ENCODE data around the gene TAF1A. TPM values are rescaled to one million over a fixed set of nuclear protein-coding genes. Genes with fewer than 3 reads are reported as not detected.

Gene TAF1A
- total and polyA plus RNA-seq, 5 donors, result 1.0 to 5.2 (median 3.3) TPM

GRCh38 chr1:222529916-222530315, 59.8 kb downstream of the TAF1A start:
- DNase-seq (no peak), ATAC-seq (no peak)
- intact Hi-C loops (cut with DNase I), result no loop called here
- Histone ChIP-seq H3K4me1 (ENCODE audit: control insufficient read depth, insufficient read depth, low read length) (no peaks in the 10 kb centered on the region), H3K27me3 (ENCODE audit: control insufficient read depth, insufficient read depth) (no peaks in the 10 kb centered on the region), H3K9me3 (ENCODE audit: control insufficient read depth, low read length) (no peaks in the 10 kb centered on the region), H3K27ac (ENCODE audit: low read length) (no peak overlapping the region), H3K4me3 (ENCODE audit: low read length) (no peak overlapping the region)
- 56% methylated on average over 3 of the region's 3 CpGs for WGBS

GRCh38 chr1:222529181-222529580, 60.6 kb downstream of the TAF1A start:
- no peaks in the 10 kb centered on the region for H3K9me3 ChIP-seq (ENCODE audit: control insufficient read depth, low read length)
- H3K27ac ChIP-seq (ENCODE audit: low read length), result no peak overlapping the region
- no peak overlapping the region for H3K4me3 ChIP-seq (ENCODE audit: low read length)
- no peaks in the 10 kb centered on the region for H3K27me3 ChIP-seq (ENCODE audit: control insufficient read depth, insufficient read depth)
- intact Hi-C loops (cut with DNase I), result no loop called here
- DNase-seq, result no peak
- no peaks in the 10 kb centered on the region for H3K4me1 ChIP-seq (ENCODE audit: control insufficient read depth, insufficient read depth, low read length)
- 88% methylated on average over 3 of the region's 3 CpGs for WGBS
- no peak for ATAC-seq

- Histone ChIP-seq H3K9me3 (ENCODE audit: control insufficient read depth, low read length) (no peaks in the 10 kb centered on the region), H3K27ac (ENCODE audit: low read length) (no peak overlapping the region), H3K4me1 (ENCODE audit: control insufficient read depth, insufficient read depth, low read length) (no peaks in the 10 kb centered on the region), H3K27me3 (ENCODE audit: control insufficient read depth, insufficient read depth) (no peaks in the 10 kb centered on the region), H3K4me3 (ENCODE audit: low read length) (no peak overlapping the region)
- intact Hi-C loops (cut with DNase I), result no loop called here
- ATAC-seq (no peak), DNase-seq (no peak)
- 79% methylated on average over 2 of the region's 2 CpGs for WGBS
Measured at GRCh38 chr1:222525951-222526350, 63.8 kb downstream of the TAF1A start.

- H3K27ac ChIP-seq (ENCODE audit: low read length), result no peak overlapping the region
- no peaks in the 10 kb centered on the region for H3K9me3 ChIP-seq (ENCODE audit: control insufficient read depth, low read length)
- no peak for ATAC-seq
- H3K4me1 ChIP-seq (ENCODE audit: control insufficient read depth, insufficient read depth, low read length), result no peaks in the 10 kb centered on the region
- WGBS, result 65% methylated on average over 3 of the region's 3 CpGs
- H3K27me3 ChIP-seq (ENCODE audit: control insufficient read depth, insufficient read depth), result no peaks in the 10 kb centered on the region
- intact Hi-C loops (cut with DNase I), result no loop called here
- H3K4me3 ChIP-seq (ENCODE audit: low read length), result no peak overlapping the region
- no peak for DNase-seq
Measured at GRCh38 chr1:222523852-222524251, 65.9 kb downstream of the TAF1A start.

GRCh38 chr1:222522105-222522915, 67.4 kb downstream of the TAF1A start:
- H3K4me1 ChIP-seq (ENCODE audit: control insufficient read depth, insufficient read depth, low read length), result no peaks in the 10 kb centered on the region
- no peaks in the 10 kb centered on the region for H3K27me3 ChIP-seq (ENCODE audit: control insufficient read depth, insufficient read depth)
- H3K9me3 ChIP-seq (ENCODE audit: control insufficient read depth, low read length), result no peaks in the 10 kb centered on the region
- no peak overlapping the region for H3K4me3 ChIP-seq (ENCODE audit: low read length)
- H3K27ac ChIP-seq (ENCODE audit: low read length), result no peak overlapping the region
- 83% methylated on average over 8 of the region's 8 CpGs for WGBS
- intact Hi-C loops (cut with DNase I), result no loop called here
- DNase-seq (peak in 1 of 3 donors; percentile 35), ATAC-seq (no peak)

GRCh38 chr1:222521299-222522104, 68.2 kb downstream of the TAF1A start:
- intact Hi-C loops (cut with DNase I), result no loop called here
- DNase-seq (peak in 1 of 3 donors; percentile 58), ATAC-seq (no peak)
- Histone ChIP-seq H3K27ac (ENCODE audit: low read length) (no peak overlapping the region), H3K27me3 (ENCODE audit: control insufficient read depth, insufficient read depth) (no peaks in the 10 kb centered on the region), H3K9me3 (ENCODE audit: control insufficient read depth, low read length) (no peaks in the 10 kb centered on the region), H3K4me1 (ENCODE audit: control insufficient read depth, insufficient read depth, low read length) (no peaks in the 10 kb centered on the region), H3K4me3 (ENCODE audit: low read length) (no peak overlapping the region)
- WGBS, result 73% methylated on average over 7 of the region's 7 CpGs

Other genes with a start within 250 kb of the TAF1A start
- gene HHIPL2, start 41.8 kb downstream of the TAF1A start, total RNA-seq, result under 1 TPM in 2 of 4 donors, not detected in 2; 0.14 to 0.53 TPM
- gene HHIPL2, start 41.8 kb downstream of the TAF1A start, polyA plus RNA-seq, result 0.57 TPM
- 10 to 100 TPM; 51.3 to 59.8 (median 57.9) TPM for gene MIA3, start 28.2 kb upstream of the TAF1A start, total RNA-seq
- gene MIA3, start 28.2 kb upstream of the TAF1A start, polyA plus RNA-seq, result 25.6 TPM
- 10 to 100 TPM; 65.0 to 75.9 (median 66.1) TPM for gene AIDA, start 122.6 kb upstream of the TAF1A start, total RNA-seq
- gene AIDA, start 122.6 kb upstream of the TAF1A start, polyA plus RNA-seq, result 48.5 TPM
- gene BROX, start 122.6 kb upstream of the TAF1A start, total RNA-seq, result 10 to 100 TPM; 25.2 to 29.6 (median 28.2) TPM
- gene BROX, start 122.6 kb upstream of the TAF1A start, polyA plus RNA-seq, result 12.7 TPM
- gene FAM177B, start 147.3 kb upstream of the TAF1A start, total RNA-seq, result under 1 TPM in 1 of 4 donors, not detected in 3; 0.28 TPM
- gene FAM177B, start 147.3 kb upstream of the TAF1A start, polyA plus RNA-seq, result 0.14 TPM
- gene DISP1, start 225.1 kb upstream of the TAF1A start, total RNA-seq, result 1 to 10 TPM; 5.2 to 5.9 (median 5.5) TPM
- gene DISP1, start 225.1 kb upstream of the TAF1A start, polyA plus RNA-seq, result 2.9 TPM

Data from right cardiac atrium (tissue), 5 donors.